H1 (cell line): Measurements from ENCODE around the gene SF3B3. TPM values are rescaled to one million over a fixed set of nuclear protein-coding genes. Genes with fewer than 3 reads are reported as not detected.

Experiments used
- HDAC6 ChIP-seq: IDR thresholded peaks from one replicate; pipeline ENCODE4 v1.7.1; 2012; ENCODE audit warnings: low read depth, mild to moderate bottlenecking, inconsistent platforms, low read length, moderate library complexity
- polyA plus RNA-seq, 7 experiments: library from polyadenylated mRNA; depleted of rRNA in 3 of 7; stranded (reverse) in 5 of 7; unstranded in 2 of 7; fragments of >200 nt in 5 of 7; fragments of 200-250 nt in 2 of 7; gene quantifications; 1 replicate in 5 of 7; 2 replicates in 1 of 7; 4 replicates in 1 of 7; pipeline versions ENCODE4 v1.2.1 to v1.2.3, GENCODE V29; 2011 to 2013; ENCODE audit warnings: missing spikeins in 2 of 7, mixed read lengths in 2 of 7
- total RNA-seq: library from RNA; stranded (reverse); fragmentation: NEBNext Ultra II Directional; extraction: Animal tissue kit (Norgen Biotek cat#: 25700); gene quantifications from 2 replicates; pipeline ENCODE4 v1.2.1, GENCODE V29; 2021

SF3B3 gene
- total and polyA plus RNA-seq, 2 of the 8 experiments (the other 6 are each of a cell fraction or from before 2014, with no cell fraction given): 241 to 521 TPM

GRCh38 chr16:70605283-70605657, 81.7 kb downstream of the SF3B3 start (continued):
- TF ChIP-seq HDAC6: no peak
